ENCODE results near the gene OVAAL. TPM values are rescaled to one million over a fixed set of nuclear protein-coding genes. Genes with fewer than 3 reads are reported as not detected.

OVAAL gene
- total and polyA plus RNA-seq, 10 of the 15 experiments (the other 5 are each of a cell fraction or from before 2014, with no cell fraction given): 0.04 to 0.33 (median 0.06) TPM; not detected in 7

DNA sequence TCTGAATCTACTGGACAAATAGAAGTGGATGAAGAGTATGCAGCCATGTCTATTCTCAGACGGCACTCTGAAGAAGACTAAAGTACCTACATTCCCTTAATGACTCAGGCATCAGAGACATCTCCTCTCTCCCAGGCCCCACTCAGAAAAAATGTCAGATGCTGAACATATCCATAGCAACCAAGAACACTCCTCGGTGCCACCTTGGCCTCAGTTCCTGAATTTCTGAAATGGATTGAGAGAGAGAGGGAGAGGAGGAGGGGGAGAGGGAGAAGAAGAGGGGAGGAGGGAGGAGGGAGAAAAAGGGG lies 16.0 kb upstream of the OVAAL start:
- ChIA-PET CTCF (no interaction called here), RAD21 (ENCODE audit: unreplicated experiment) (interaction anchor here (1.2 kb wide), 1 partner anchor 321 kb away, joined by 3 read pairs; no protein-coding TSS in a partner anchor), POLR2A (no interaction called here), SMC1A (ENCODE audit: uncharacterized antibody, unreplicated experiment) (no interaction called here)
- H3K27me3 ChIP-seq (replicated peaks in 1 of 2; ENCODE audit: control insufficient read depth in 2 of 2, insufficient read depth in 2 of 2, low read length in 1 of 2): no peaks in the 10 kb centered on the region; a peak in 1 of 4 replicates
- H3K4me1 ChIP-seq (ENCODE audit: control insufficient read depth, insufficient read depth, low read length): no peaks in the 10 kb centered on the region
- no peak overlapping the region for H3K4me2 ChIP-seq (ENCODE audit: control insufficient read depth, insufficient read depth)
- BruUV-seq (replicated peaks): no TSS peak
- no peaks in the 10 kb centered on the region for H3K36me3 ChIP-seq (ENCODE audit: control insufficient read depth in 2 of 2, insufficient read depth in 2 of 2, low read length in 1 of 2)
- DNase-seq (ENCODE audit: low read depth, low spot score) (no peak), ATAC-seq (no peak), FAIRE-seq (no peak)
- 45% methylated on average over 2 of the region's 2 CpGs for WGBS (ENCODE audit: insufficient coverage, insufficient replicate concordance, low lambda C conversion rate, missing lambda C conversion rate)
- H3K9ac ChIP-seq (ENCODE audit: control insufficient read depth, insufficient read depth, low read length): no peak overlapping the region
- intact Hi-C loops (cut with micrococcal nuclease; ENCODE audit: unreplicated experiment): no loop called here
- no peak for TF ChIP-seq ASH2L (IDR thresholded peaks at IDR 0.05; ENCODE audit: borderline replicate concordance, low read depth)
- TF ChIP-seq, protein P1, sequence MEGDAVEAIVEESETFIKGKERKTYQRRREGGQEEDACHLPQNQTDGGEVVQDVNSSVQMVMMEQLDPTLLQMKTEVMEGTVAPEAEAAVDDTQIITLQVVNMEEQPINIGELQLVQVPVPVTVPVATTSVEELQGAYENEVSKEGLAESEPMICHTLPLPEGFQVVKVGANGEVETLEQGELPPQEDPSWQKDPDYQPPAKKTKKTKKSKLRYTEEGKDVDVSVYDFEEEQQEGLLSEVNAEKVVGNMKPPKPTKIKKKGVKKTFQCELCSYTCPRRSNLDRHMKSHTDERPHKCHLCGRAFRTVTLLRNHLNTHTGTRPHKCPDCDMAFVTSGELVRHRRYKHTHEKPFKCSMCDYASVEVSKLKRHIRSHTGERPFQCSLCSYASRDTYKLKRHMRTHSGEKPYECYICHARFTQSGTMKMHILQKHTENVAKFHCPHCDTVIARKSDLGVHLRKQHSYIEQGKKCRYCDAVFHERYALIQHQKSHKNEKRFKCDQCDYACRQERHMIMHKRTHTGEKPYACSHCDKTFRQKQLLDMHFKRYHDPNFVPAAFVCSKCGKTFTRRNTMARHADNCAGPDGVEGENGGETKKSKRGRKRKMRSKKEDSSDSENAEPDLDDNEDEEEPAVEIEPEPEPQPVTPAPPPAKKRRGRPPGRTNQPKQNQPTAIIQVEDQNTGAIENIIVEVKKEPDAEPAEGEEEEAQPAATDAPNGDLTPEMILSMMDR (IDR thresholded peaks at IDR 0.05 in 2 of 3, conservative IDR thresholded peaks at IDR 0.05 in 1 of 3; ENCODE audit: control insufficient read depth in 2 of 3, extremely low read depth in 1 of 3, insufficient read depth in 1 of 3, low read depth in 3 of 3, low read length in 3 of 3): no peak
- TF ChIP-seq NFYA (IDR thresholded peaks at IDR 0.05; ENCODE audit: borderline replicate concordance, low read depth, low read length): no peak
- no peak for TF ChIP-seq NFIC (IDR thresholded peaks at IDR 0.05; ENCODE audit: low read depth, low read length)
- TF ChIP-seq TCF3 (IDR thresholded peaks at IDR 0.05; ENCODE audit: borderline replicate concordance, insufficient read depth, low read depth, low read length): no peak
- TF ChIP-seq BACH1 (IDR thresholded peaks at IDR 0.05; ENCODE audit: borderline replicate concordance): no peak
- TF ChIP-seq POLR2A (IDR thresholded peaks at IDR 0.05; ENCODE audit: low read depth, low read length): no peak
- TF ChIP-seq, protein P2, sequence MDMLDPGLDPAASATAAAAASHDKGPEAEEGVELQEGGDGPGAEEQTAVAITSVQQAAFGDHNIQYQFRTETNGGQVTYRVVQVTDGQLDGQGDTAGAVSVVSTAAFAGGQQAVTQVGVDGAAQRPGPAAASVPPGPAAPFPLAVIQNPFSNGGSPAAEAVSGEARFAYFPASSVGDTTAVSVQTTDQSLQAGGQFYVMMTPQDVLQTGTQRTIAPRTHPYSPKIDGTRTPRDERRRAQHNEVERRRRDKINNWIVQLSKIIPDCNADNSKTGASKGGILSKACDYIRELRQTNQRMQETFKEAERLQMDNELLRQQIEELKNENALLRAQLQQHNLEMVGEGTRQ (IDR thresholded peaks at IDR 0.05; ENCODE audit: borderline replicate concordance, low read depth, low read length): no peak
- TF ChIP-seq, protein P3, sequence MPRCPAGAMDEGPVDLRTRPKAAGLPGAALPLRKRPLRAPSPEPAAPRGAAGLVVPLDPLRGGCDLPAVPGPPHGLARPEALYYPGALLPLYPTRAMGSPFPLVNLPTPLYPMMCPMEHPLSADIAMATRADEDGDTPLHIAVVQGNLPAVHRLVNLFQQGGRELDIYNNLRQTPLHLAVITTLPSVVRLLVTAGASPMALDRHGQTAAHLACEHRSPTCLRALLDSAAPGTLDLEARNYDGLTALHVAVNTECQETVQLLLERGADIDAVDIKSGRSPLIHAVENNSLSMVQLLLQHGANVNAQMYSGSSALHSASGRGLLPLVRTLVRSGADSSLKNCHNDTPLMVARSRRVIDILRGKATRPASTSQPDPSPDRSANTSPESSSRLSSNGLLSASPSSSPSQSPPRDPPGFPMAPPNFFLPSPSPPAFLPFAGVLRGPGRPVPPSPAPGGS (IDR thresholded peaks at IDR 0.05; ENCODE audit: borderline replicate concordance, insufficient read depth, low read depth, low read length, poor library complexity, severe bottlenecking): no peak
- TF ChIP-seq ZSCAN29 (IDR thresholded peaks at IDR 0.05): no peak
- no peak for TF ChIP-seq NRF1 (conservative IDR thresholded peaks at IDR 0.05; ENCODE audit: low read depth, low read length)
- TF ChIP-seq TARDBP (IDR thresholded peaks at IDR 0.05; ENCODE audit: borderline replicate concordance): no peak
- TF ChIP-seq ETV6 (conservative IDR thresholded peaks at IDR 0.05 in 1 of 2, IDR thresholded peaks at IDR 0.05 in 1 of 2; ENCODE audit: borderline replicate concordance in 1 of 2, low read depth in 1 of 2): no peak
- no peaks in the 10 kb centered on the region for H4K20me1 ChIP-seq (ENCODE audit: control insufficient read depth, insufficient read depth)
- no peak overlapping the region for H3K4me3 ChIP-seq
- no peak overlapping the region for H2AFZ ChIP-seq (ENCODE audit: control insufficient read depth, low read depth, low read length)
- no peaks in the 10 kb centered on the region for H3K79me2 ChIP-seq (ENCODE audit: control insufficient read depth, insufficient read depth, low read length)
- in situ Hi-C loops (cut with MboI): no loop called here
- H3K9me3 ChIP-seq (replicated peaks; ENCODE audit: control insufficient read depth, insufficient read depth, low read length): no peaks in the 10 kb centered on the region
- no peak overlapping the region for H3K27ac ChIP-seq (ENCODE audit: control insufficient read depth, insufficient read depth)
